ENCODE data around the gene KIAA1328. TPM values are rescaled to one million over a fixed set of nuclear protein-coding genes. Genes with fewer than 3 reads are reported as not detected.

The KIAA1328 gene
- total RNA-seq, 1 experiment from 2014 or later = 15.5 TPM

GRCh38 chr18:36890598-36890997 is 61.7 kb downstream of the KIAA1328 start:
- no peak overlapping the region for H2AFZ ChIP-seq (ENCODE audit: low read length)
- H3K4me2 ChIP-seq (ENCODE audit: low read depth, low read length, poor library complexity, severe bottlenecking) = no peak overlapping the region
- no peaks in the 10 kb centered on the region for H4K20me1 ChIP-seq (ENCODE audit: insufficient read depth, low read depth, low read length)
- no peaks in the 10 kb centered on the region for H3K36me3 ChIP-seq (ENCODE audit: insufficient read depth, low read length)
- H3K79me2 ChIP-seq (ENCODE audit: low read length) = no peaks in the 10 kb centered on the region
- no peak overlapping the region for H3K27ac ChIP-seq (ENCODE audit: low read length)
- H3K27me3 ChIP-seq (ENCODE audit: low read length) = no peaks in the 10 kb centered on the region
- H3K4me1 ChIP-seq (ENCODE audit: low read length) = peaks cover 23% of the 10 kb centered on the region
- no peaks in the 10 kb centered on the region for H3K9me2 ChIP-seq (replicated peaks; ENCODE audit: insufficient read depth, low read length)
- H3K9me3 ChIP-seq (ENCODE audit: low read length) = no peaks in the 10 kb centered on the region
- H3K4me3 ChIP-seq (ENCODE audit: low read length) = no peak overlapping the region
- DNase-seq = no peak
- no peak overlapping the region for H3K9ac ChIP-seq (ENCODE audit: low read length)

DNA sequence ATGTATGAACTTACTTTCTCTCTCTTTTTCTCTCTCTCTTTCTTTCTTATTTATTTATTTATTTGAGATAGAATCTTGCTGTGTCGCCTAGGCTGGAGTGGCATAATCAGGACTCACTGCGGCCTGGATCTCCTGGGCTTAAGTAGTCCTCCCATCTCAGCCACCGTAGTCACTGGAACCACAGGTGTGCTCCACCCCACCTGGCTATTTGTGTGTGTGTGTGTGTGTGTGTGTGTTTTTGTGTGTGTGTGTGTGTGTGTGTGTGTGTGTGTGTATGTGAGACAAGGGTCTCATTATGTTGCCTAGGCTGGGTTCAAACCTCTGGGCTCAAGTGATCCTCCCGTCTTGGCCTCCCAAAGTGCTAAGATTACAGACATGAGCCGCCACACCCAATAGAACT is 64.3 kb downstream of the KIAA1328 start:
- H2AFZ ChIP-seq (ENCODE audit: low read length) = no peak overlapping the region

GRCh38 chr18:36895606-36896005 is 66.7 kb downstream of the KIAA1328 start:
- Histone ChIP-seq H3K4me1 (ENCODE audit: low read length) (no peaks in the 10 kb centered on the region), H3K4me2 (ENCODE audit: low read depth, low read length, poor library complexity, severe bottlenecking) (no peak overlapping the region), H3K36me3 (ENCODE audit: insufficient read depth, low read length) (no peaks in the 10 kb centered on the region; the same call in 1 of the 2 replicates), H4K20me1 (ENCODE audit: insufficient read depth, low read depth, low read length) (no peaks in the 10 kb centered on the region), H3K9me2 (replicated peaks; ENCODE audit: insufficient read depth, low read length) (no peaks in the 10 kb centered on the region), H3K79me2 (ENCODE audit: low read length) (no peaks in the 10 kb centered on the region), H2AFZ (ENCODE audit: low read length) (no peak overlapping the region), H3K9ac (ENCODE audit: low read length) (no peak overlapping the region), H3K27ac (ENCODE audit: low read length) (no peak overlapping the region), H3K27me3 (ENCODE audit: low read length) (no peaks in the 10 kb centered on the region), H3K4me3 (ENCODE audit: low read length) (no peak overlapping the region), H3K9me3 (ENCODE audit: low read length) (peaks cover 4% of the 10 kb centered on the region; the same call in 1 of the 2 replicates)
- no peak for DNase-seq

More for the DNA sequence above, 64.3 kb downstream of the KIAA1328 start:
- Histone ChIP-seq H3K36me3 (ENCODE audit: insufficient read depth, low read length) (no peaks in the 10 kb centered on the region), H3K4me3 (ENCODE audit: low read length) (no peak overlapping the region), H3K9me2 (replicated peaks; ENCODE audit: insufficient read depth, low read length) (no peaks in the 10 kb centered on the region), H3K79me2 (ENCODE audit: low read length) (no peaks in the 10 kb centered on the region), H3K27ac (ENCODE audit: low read length) (no peak overlapping the region), H3K27me3 (ENCODE audit: low read length) (no peaks in the 10 kb centered on the region), H3K9me3 (ENCODE audit: low read length) (no peaks in the 10 kb centered on the region), H3K9ac (ENCODE audit: low read length) (no peak overlapping the region), H3K4me1 (ENCODE audit: low read length) (peaks cover 16% of the 10 kb centered on the region), H4K20me1 (ENCODE audit: insufficient read depth, low read depth, low read length) (no peaks in the 10 kb centered on the region), H3K4me2 (ENCODE audit: low read depth, low read length, poor library complexity, severe bottlenecking) (no peak overlapping the region)
- no peak for DNase-seq

- Histone ChIP-seq H3K27me3 (ENCODE audit: low read length) (no peaks in the 10 kb centered on the region), H3K27ac (ENCODE audit: low read length) (no peak overlapping the region), H3K4me2 (ENCODE audit: low read depth, low read length, poor library complexity, severe bottlenecking) (no peak overlapping the region), H3K9me2 (replicated peaks; ENCODE audit: insufficient read depth, low read length) (no peaks in the 10 kb centered on the region), H3K9ac (ENCODE audit: low read length) (no peak overlapping the region), H3K79me2 (ENCODE audit: low read length) (no peaks in the 10 kb centered on the region), H3K4me1 (ENCODE audit: low read length) (no peaks in the 10 kb centered on the region), H3K9me3 (ENCODE audit: low read length) (peaks cover 4% of the 10 kb centered on the region; the same call in 1 of the 2 replicates), H2AFZ (ENCODE audit: low read length) (no peak overlapping the region), H4K20me1 (ENCODE audit: insufficient read depth, low read depth, low read length) (no peaks in the 10 kb centered on the region), H3K4me3 (ENCODE audit: low read length) (no peak overlapping the region), H3K36me3 (ENCODE audit: insufficient read depth, low read length) (no peaks in the 10 kb centered on the region; the same call in 1 of the 2 replicates)
- no peak for DNase-seq
Measured at GRCh38 chr18:36897253-36897652, 68.3 kb downstream of the KIAA1328 start.

DNA sequence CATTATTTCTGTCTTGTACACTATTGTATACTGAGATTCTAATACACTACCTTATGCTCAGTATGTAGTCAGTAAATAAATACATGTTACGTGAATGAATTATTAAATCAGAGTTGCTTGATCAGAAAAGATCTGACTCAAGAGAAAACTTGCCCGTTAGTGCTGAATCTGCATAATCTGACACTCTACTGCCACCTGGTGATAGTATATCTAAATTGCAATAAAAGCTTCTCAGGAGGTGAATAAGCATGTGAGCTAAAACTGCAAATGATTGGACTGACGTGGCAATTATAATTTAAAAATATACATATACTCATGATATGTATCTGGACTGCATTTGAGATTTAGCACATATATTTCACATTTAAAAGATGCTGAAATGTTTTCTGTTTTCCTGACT is 70.4 kb downstream of the KIAA1328 start:
- no peaks in the 10 kb centered on the region for H4K20me1 ChIP-seq (ENCODE audit: insufficient read depth, low read depth, low read length)
- peak; percentile 87 for DNase-seq
- peaks cover 4% of the 10 kb centered on the region; the same call in 1 of the 2 replicates for H3K9me3 ChIP-seq (ENCODE audit: low read length)
- no peaks in the 10 kb centered on the region for H3K79me2 ChIP-seq (ENCODE audit: low read length)
- no peak overlapping the region for H3K9ac ChIP-seq (ENCODE audit: low read length)
- H3K4me1 ChIP-seq (ENCODE audit: low read length) = no peaks in the 10 kb centered on the region
- no peaks in the 10 kb centered on the region; the same call in 1 of the 2 replicates for H3K36me3 ChIP-seq (ENCODE audit: insufficient read depth, low read length)
- H3K27ac ChIP-seq (ENCODE audit: low read length) = no peak overlapping the region
- no peak overlapping the region for H3K4me2 ChIP-seq (ENCODE audit: low read depth, low read length, poor library complexity, severe bottlenecking)
- no peaks in the 10 kb centered on the region for H3K27me3 ChIP-seq (ENCODE audit: low read length)
- H2AFZ ChIP-seq (ENCODE audit: low read length) = no peak overlapping the region
- H3K4me3 ChIP-seq (ENCODE audit: low read length) = no peak overlapping the region
- H3K9me2 ChIP-seq (replicated peaks; ENCODE audit: insufficient read depth, low read length) = no peaks in the 10 kb centered on the region

- Histone ChIP-seq H3K4me2 (ENCODE audit: low read depth, low read length, poor library complexity, severe bottlenecking) (no peak overlapping the region), H3K9me3 (ENCODE audit: low read length) (peaks cover 4% of the 10 kb centered on the region; the same call in 1 of the 2 replicates), H3K4me1 (ENCODE audit: low read length) (no peaks in the 10 kb centered on the region), H3K27ac (ENCODE audit: low read length) (no peak overlapping the region), H3K4me3 (ENCODE audit: low read length) (no peak overlapping the region), H2AFZ (ENCODE audit: low read length) (no peak overlapping the region), H3K9ac (ENCODE audit: low read length) (no peak overlapping the region), H3K9me2 (replicated peaks; ENCODE audit: insufficient read depth, low read length) (no peaks in the 10 kb centered on the region), H4K20me1 (ENCODE audit: insufficient read depth, low read depth, low read length) (no peaks in the 10 kb centered on the region), H3K79me2 (ENCODE audit: low read length) (no peaks in the 10 kb centered on the region), H3K36me3 (ENCODE audit: insufficient read depth, low read length) (no peaks in the 10 kb centered on the region; the same call in 1 of the 2 replicates), H3K27me3 (ENCODE audit: low read length) (no peaks in the 10 kb centered on the region)
- no peak for DNase-seq
Measured at GRCh38 chr18:36900466-36900865, 71.5 kb downstream of the KIAA1328 start.

DNA sequence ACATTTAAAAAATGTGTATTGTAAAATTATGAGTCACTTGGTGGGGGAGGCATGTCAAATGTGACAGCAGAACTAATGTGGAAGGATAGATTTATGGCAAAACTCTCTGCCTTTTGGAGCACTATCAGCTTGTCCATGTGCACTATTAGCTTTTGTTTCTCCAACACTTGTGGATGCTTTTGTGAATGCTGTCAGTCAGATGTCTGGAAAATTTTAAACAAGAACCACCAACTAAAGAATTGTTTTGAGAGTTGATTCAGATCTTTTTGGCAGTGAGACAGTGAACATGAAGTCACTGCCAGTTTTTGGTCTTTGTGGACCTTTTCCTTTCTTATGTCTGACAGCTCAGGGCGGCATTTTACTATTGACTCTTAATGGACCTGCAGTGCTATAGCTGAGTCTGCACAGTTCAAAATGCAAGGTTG is 72.4 kb downstream of the KIAA1328 start:
- H3K79me2 ChIP-seq (ENCODE audit: low read length) = no peaks in the 10 kb centered on the region
- H3K9me2 ChIP-seq (replicated peaks; ENCODE audit: insufficient read depth, low read length) = no peaks in the 10 kb centered on the region
- no peak overlapping the region for H3K9ac ChIP-seq (ENCODE audit: low read length)
- no peak for DNase-seq
- H3K4me1 ChIP-seq (ENCODE audit: low read length) = no peaks in the 10 kb centered on the region
- H2AFZ ChIP-seq (ENCODE audit: low read length) = no peak overlapping the region
- no peaks in the 10 kb centered on the region; the same call in 1 of the 2 replicates for H3K36me3 ChIP-seq (ENCODE audit: insufficient read depth, low read length)
- H3K27me3 ChIP-seq (ENCODE audit: low read length) = no peaks in the 10 kb centered on the region
- peaks cover 4% of the 10 kb centered on the region; the same call in 1 of the 2 replicates for H3K9me3 ChIP-seq (ENCODE audit: low read length)
- H4K20me1 ChIP-seq (ENCODE audit: insufficient read depth, low read depth, low read length) = no peaks in the 10 kb centered on the region
- no peak overlapping the region for H3K27ac ChIP-seq (ENCODE audit: low read length)
- no peak overlapping the region for H3K4me2 ChIP-seq (ENCODE audit: low read depth, low read length, poor library complexity, severe bottlenecking)
- no peak overlapping the region for H3K4me3 ChIP-seq (ENCODE audit: low read length)

GRCh38 chr18:36903215-36903928 is 74.4 kb downstream of the KIAA1328 start:
- no peak for DNase-seq
- H3K9me3 ChIP-seq (ENCODE audit: low read length) = peaks cover 4% of the 10 kb centered on the region; the same call in 1 of the 2 replicates

More at GRCh38 chr18:36903215-36903928, 74.4 kb downstream of the KIAA1328 start:
- Histone ChIP-seq H3K4me3 (ENCODE audit: low read length) (no peak overlapping the region), H3K4me2 (ENCODE audit: low read depth, low read length, poor library complexity, severe bottlenecking) (no peak overlapping the region), H4K20me1 (ENCODE audit: insufficient read depth, low read depth, low read length) (no peaks in the 10 kb centered on the region), H3K27ac (ENCODE audit: low read length) (no peak overlapping the region), H2AFZ (ENCODE audit: low read length) (no peak overlapping the region), H3K27me3 (ENCODE audit: low read length) (no peaks in the 10 kb centered on the region), H3K9ac (ENCODE audit: low read length) (no peak overlapping the region), H3K4me1 (ENCODE audit: low read length) (no peaks in the 10 kb centered on the region), H3K79me2 (ENCODE audit: low read length) (no peaks in the 10 kb centered on the region), H3K36me3 (ENCODE audit: insufficient read depth, low read length) (no peaks in the 10 kb centered on the region; the same call in 1 of the 2 replicates), H3K9me2 (replicated peaks; ENCODE audit: insufficient read depth, low read length) (no peaks in the 10 kb centered on the region)
